ENCODE data around the gene IRF2.
"Not testable (repeated sequence)": the region's sequence is repeated elsewhere in the genome, so short reads cannot be mapped to it uniquely, and the experiment has no call there.

The IRF2 gene

DNA sequence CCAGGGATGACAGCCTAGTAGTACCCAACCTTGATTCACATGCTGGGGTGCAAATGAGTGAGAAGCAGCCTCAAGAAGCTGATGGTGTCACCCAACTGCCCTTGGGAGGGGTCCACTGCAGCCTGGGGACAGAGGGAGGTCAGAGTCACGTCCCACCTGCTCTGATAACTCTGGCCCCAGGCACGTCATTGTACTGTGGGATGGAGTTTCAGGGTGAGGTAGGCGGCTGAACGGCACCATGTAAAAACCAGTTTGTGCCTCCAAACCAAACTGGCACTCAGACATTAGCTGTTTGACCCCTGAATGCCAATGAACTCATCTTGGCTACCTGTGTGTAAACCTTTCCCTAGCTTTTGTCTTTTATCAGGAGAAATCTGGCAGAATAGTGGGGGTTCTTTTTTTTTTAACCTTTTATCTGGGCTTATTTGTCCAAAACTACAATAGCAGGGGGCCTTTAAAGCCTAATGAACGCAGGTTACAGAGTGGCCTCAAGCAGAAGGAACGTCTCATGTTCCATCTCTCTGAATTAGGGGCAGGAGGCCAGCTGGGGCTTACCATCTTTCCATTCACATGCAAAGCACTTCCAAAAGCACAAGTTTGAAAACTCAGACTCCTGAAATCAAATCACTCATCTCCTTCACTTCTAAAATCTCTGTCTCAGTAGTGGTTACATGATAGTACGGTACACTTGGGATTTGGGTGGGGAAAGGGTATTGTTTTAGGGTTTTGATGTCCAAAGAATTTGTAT is 89.4 kb downstream of the IRF2 start:
- DNase-seq: no peak

DNA sequence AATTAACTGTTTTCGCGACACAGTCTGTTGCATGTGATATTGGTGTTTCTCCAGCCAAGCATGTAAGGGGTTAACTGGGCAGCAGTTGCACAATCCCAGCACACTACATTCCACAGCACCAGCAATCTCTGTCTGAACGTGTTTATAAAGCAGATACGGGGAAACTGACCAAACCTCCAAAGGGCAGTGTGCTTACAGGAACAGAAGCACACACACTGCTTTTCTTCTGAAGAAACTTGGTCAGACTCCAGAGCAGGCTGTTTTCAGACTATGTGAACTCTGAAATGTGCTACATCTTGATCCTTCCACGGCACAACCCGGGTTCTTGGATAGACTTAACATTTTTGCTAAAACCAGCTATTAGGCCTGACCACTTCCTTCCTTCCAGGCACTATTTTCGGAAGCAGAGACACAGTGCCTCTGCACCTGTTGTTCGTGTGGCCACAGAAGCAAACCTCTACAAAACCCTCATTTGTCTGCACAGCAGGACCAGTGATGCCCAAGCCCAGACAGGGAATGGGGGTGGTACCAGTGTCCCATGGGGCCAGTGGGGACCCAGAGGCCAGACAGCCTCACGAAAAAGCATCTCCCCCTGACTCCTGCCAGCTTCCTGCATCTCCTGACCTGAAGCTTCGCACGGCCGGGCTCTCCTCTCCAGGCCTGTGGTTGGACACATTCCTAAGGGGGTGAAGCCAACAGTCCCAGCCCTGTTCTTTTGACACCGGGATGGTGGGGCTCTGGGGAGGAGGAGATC is 90.1 kb downstream of the IRF2 start:
- no peak for DNase-seq

DNA sequence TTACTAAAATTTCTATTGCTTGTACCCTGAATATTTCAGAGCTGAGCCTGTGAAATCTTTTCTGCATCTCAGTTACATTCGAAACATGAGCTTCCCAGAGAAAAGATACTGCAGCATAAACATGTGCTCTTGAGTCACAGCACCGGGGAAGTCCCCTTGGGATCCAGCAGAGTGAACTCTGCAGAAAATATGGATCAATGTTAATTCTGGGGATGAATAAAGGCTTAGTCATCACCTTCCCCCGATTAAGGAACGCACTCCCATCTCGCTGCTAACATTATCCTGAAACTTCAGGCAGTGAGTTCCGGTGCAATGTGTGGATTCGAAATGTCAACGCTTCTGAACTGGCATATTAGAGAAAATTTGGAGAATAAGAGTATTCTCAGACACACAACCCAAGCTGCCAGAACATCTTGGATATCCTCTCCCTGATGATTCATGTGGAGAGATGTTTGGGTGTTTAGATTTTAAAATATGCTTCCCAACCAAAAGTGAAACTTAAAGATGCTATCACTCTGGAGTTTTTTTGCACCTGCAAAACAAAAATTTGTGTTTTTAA is 90.8 kb downstream of the IRF2 start:
- no peak for DNase-seq

DNA sequence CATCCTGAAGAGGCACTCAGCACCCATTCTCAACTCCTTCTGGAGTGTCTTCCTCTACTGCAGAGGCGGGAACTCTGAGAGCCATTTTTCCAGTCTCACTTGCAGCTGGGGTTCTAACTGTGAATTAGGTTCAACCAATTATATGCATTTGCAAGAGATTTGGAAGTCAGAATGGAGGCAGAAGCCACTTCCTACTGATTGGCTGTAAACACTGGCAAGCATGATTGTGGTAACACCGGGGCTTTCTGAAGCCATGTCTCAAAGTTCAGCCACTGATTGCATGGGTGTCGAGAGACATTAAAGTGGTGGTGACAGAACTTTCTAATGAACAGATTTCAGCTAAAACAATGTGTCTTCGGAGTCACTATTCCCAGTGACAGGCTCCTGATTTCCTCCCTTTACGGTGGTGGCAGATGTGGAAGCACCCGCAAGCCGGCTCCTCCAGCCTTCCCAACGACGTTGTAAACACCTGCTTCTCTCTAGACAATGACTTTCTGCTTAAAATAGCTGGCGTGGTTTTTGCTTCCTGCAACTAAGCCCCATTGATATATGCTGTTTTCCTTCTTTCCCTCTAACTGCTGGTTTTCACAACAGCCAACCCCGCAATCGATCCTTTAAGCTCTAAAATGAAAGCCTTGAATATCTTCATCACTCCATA is 92.0 kb downstream of the IRF2 start:
- no peak for DNase-seq

- no peak for DNase-seq
These were observed 93.6 kb downstream of the IRF2 start for GRCh38 chr4:184380707-184381106.

DNA sequence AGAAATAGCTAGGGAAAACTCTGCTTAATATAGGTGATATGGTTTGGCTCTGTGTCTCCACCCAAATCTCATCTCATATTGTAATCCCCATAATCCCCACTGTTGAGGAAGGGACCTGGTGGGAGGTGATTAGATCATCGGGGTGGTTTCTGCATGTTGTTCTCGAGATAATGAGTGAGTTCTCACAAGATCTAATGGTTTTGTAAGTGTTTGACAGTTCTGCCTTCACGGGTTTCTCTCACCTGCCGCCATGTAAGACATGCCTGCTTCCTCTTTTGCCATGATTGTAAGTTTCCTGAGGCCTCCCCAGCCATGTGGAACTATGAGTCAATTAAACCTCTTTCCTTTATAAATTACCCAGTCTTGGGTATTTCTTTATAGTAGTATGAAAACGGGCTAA is 94.1 kb downstream of the IRF2 start:
- not testable (repeated sequence) for DNase-seq

- no peak for DNase-seq
These were observed 97.4 kb downstream of the IRF2 start for GRCh38 chr4:184376923-184377322.

GRCh38 chr4:184376126-184376838 is 98.1 kb downstream of the IRF2 start:
- DNase-seq: no peak

DNA sequence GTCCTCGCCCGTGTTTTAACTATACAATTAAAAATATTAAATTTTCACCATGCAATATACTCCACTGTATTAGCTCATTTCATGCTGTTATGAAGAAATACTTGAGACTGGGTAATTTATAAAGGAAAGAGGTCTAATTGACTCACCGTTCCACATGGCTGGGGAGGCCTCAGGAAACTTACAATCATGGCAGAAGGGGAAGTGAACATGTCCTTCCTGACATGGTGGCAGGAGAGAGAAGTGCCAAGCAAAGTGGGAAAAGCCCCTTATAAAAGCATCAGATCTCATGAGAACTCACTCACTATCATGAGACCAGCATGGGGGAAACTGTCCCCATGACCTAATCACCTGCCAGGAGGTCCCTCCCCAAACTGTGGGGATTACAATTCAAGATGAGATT is 98.7 kb downstream of the IRF2 start:
- not testable (repeated sequence) for DNase-seq

GRCh38 chr4:184375027-184375426 is 99.3 kb downstream of the IRF2 start:
- no peak for DNase-seq

DNA sequence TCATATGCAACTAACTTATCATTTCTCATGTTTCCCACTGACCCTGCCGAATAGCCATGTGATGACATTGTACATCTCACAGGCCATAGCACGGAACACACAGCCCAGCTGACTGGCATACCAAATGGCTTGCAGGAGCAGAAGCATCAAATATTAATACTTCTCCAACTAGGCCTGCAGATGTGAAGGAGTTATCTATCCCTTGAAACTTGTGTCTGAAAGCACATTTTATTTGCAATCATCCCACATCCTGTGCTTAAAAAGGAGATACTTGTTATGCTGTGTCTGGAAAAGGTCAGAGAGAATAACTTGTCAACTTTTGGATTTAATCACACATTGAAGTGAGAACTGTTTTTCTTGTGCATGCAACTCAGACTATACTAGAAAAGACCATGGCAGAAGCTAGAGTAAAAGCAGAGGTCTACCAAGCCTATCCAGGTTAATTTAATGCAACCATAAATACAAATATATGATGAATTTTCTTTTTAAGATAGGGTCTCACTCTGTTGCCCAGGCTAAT is 100.4 kb downstream of the IRF2 start:
- DNase-seq: no peak

DNA sequence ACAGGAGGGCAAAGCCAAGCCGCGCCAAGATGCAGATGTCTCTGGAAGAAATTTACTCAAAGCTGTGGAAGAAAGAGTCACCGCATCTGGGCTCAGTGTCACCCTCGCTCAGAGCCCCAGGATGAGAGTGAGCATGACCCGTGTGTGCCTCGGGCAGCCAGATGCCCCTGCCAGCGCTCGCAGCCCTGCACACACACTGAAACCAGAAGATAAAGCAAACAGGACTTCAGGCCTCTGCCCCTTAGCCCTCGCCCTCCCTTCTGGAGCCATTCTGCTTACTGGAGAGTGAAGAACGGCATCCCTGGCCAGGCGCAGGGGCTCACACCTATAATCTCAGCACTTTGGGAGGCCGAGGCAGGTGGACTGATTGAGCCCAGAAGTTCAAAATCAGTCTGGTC is 103.0 kb downstream of the IRF2 start:
- DNase-seq: no peak

DNA sequence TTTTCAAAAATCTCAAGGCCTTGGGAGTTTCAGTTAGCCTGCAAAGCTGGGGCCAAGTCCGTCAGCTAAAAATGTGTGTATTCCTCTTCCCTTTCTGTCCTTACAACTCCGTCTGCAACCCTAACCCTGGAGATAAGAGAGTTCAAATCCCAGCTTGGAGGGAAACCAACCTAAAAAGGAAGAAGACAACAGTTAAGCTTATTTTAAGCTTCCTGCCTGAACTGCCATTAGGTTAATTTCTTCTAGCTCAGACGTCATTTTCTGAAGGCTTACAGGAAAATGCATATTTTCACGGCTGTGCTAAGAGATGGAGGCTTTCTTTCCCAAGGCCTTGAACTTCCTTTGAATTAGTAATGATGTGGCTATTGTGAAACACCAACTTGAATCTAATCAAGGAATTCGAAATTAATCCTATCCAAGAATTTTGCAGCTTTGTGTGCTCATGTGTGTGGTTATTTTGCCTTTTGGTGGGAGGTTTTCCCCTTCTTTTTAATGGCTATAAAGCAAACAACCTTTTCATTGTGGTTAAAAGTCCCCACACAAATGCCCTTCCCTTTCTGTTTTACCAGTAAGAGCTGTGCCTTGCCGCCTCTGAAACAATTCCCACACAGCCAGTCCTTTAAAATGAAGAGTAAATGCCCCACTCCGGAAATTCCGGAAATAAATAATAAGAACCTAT is 103.5 kb downstream of the IRF2 start:
- DNase-seq: no peak

GRCh38 chr4:184369871-184370270 is 104.5 kb downstream of the IRF2 start:
- DNase-seq: no peak

DNA sequence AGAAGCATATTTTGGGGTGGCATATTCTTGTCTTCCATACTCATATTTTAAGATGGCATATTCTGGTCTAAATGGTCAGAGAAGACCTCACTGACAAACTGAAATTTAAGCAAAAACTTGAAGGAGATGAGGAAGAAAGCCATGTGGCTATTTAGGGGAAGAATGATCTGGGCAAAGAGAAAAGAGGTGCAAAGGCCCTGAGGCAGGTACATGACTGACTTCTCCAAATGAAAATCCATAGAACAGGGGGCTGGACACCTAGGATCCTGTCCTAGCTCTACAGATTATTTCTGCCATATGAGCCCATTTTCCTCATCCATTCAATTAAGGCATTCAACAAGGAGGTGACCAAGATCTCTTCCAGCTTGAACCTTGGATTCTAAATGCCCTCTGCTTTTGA is 105.6 kb downstream of the IRF2 start:
- no peak for DNase-seq

GRCh38 chr4:184368290-184368689 is 106.1 kb downstream of the IRF2 start:
- no peak for DNase-seq

- no peak for DNase-seq
These were observed 110.0 kb downstream of the IRF2 start for GRCh38 chr4:184364100-184364921.

DNA sequence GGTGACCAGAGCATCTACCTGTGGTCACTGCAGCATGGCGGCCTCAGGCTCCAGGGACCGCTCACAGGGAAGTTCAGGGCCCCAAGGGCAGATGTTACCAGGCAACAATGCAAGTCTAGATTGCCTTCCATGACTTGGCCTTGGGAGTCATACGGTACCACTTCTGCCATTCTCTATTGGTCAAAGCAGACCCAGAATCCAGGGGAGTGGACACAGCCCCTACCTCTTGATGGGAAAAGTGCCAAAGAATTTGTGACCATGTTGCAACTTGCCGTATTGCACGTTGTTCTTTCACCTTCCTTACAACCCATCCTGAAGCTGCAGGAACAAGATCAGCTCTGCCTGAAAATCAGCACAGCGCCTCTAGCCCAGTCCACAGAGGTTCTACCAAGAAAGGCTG is 111.1 kb downstream of the IRF2 start:
- no peak for DNase-seq

- DNase-seq: no peak
These were observed 112.0 kb downstream of the IRF2 start for GRCh38 chr4:184362396-184362795.

- no peak for DNase-seq
These were observed 112.9 kb downstream of the IRF2 start for GRCh38 chr4:184361443-184361842.

DNA sequence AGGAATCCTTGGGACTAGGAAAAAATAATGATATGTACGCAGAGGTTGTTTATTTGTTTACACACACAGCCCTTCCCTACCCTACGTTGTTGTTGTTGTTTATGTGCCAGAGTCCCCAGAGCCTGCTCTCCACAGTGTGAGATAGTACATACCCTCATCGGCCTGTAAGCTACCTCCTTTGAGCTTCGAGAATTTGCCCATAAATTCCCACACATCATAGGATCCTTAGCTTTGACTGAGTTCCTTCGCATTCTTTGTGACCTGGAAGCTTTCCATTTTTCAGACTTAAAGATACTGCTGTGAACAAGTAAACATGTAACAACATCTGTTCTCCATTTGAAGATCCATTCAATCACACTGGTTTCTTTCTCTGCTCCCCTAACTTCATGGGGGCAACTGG is 114.5 kb downstream of the IRF2 start:
- no peak for DNase-seq
